ENCODE data around the gene YPEL3. TPM values are rescaled to one million over a fixed set of nuclear protein-coding genes. Genes with fewer than 3 reads are reported as not detected.
A peak's percentile ranks its signal among the peaks of the same experiment; 100 is the strongest.

Gene YPEL3
- total RNA-seq, 2 experiments from 2014 or later = 154 to 166 TPM

- Mint-ChIP-seq H3K4me1 (ENCODE audit: low read depth) (peaks cover 28% of the 10 kb centered on the region), H3K27ac (peak overlapping the region; percentile 81), H3K4me3 (peak overlapping the region; percentile 91), H3K9me3 (no peaks in the 10 kb centered on the region), H3K36me3 (ENCODE audit: low read depth) (peaks cover 29% of the 10 kb centered on the region), H3K27me3 (no peaks in the 10 kb centered on the region)
- Histone ChIP-seq H3K4me1 (ENCODE audit: insufficient read depth, low read length) (peaks cover 33% of the 10 kb centered on the region), H3K36me3 (ENCODE audit: insufficient read depth, low read length) (peaks cover 19% of the 10 kb centered on the region), H3K4me3 (ENCODE audit: low read length) (peak overlapping the region; percentile 92), H3K27me3 (ENCODE audit: control insufficient read depth in 1 of 2, insufficient read depth in 2 of 2, low read length in 2 of 2) (no peaks in the 10 kb centered on the region), H3K9me3 (ENCODE audit: control insufficient read depth in 1 of 2, insufficient read depth in 1 of 2, low read length in 2 of 2) (no peaks in the 10 kb centered on the region), H3K27ac (ENCODE audit: low read depth in 1 of 2, low read length in 2 of 2) (peak overlapping the region; percentile 37 to 59)
- intact Hi-C loops (cut with DNase I, micrococcal nuclease) = loop anchor here in 1 of 2 experiments (1.0 to 2.0 kb wide), 2 partner anchors 58 to 295 kb away; partner anchors contain the start of gene ALDOA
- DNase-seq (peak in 5 of 14 experiments; percentile 4 to 39 (median 26)), ATAC-seq (ENCODE audit: poor library complexity) (peak; percentile 16)
- TF ChIP-seq CTCF (IDR thresholded peaks at IDR 0.05) = no peak
- POLR2A ChIA-PET = interaction anchor here (0.9 to 1.7 kb wide), 5 partner anchors 20 to 63 kb away, joined by 3 to 17 read pairs (median 5); partner anchors contain the start of genes ALDOA, CORO1A and TBX6
- CTCF ChIA-PET = interaction anchor here (1.8 kb wide), 1 partner anchor 20 kb away, joined by 4 read pairs; no protein-coding TSS in a partner anchor
Observed at GRCh38 chr16:30122604-30123160, 26.7 kb upstream of the YPEL3 start.

DNA sequence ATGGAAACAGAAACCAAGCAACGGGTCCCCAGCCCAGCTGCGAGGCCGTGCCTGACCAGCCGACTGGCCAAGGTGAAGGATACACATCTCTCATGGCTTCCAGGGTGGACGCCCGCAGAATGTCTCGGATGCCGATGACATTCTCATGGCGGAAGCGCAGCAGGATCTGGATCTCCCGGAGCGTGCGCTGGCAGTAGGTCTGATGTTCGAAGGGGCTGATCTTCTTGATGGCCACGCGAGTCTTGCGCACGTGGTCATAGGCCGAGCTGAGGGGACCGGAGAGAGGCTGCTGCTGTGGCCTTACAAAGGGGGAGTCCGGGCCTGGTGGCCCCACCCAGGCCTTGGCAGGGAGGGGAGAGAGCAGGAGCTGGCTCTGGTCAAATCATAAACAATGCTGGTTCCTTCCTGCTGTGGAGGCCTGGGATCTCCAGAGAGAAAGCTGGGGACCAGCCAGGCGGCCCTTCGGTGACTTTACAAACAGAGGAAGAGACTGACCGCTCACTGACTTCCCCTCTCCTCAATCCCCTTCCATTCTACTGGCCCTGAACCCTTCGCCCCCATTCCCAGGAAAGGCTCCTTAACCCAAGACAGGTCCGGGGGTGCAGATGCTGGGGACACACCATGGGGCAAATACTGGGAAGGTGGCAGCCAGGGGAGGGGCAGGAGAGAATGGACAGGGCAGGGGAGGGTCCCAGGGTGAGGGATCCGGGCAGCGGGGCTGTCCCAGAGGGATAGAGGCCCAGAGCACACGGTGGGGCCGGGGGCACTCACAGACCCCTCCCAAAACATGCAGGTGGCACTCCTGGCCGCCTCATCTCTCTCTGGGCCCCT is 25.9 kb upstream of the YPEL3 start:
- H3K4me1 ChIP-seq (ENCODE audit: insufficient read depth, low read length) = peaks cover 33% of the 10 kb centered on the region
- no peak for ATAC-seq (ENCODE audit: poor library complexity)
- H3K27me3 Mint-ChIP-seq = no peaks in the 10 kb centered on the region
- peaks cover 26% of the 10 kb centered on the region for H3K36me3 ChIP-seq (ENCODE audit: insufficient read depth, low read length)
- peak overlapping the region; percentile 81 for H3K27ac Mint-ChIP-seq
- intact Hi-C loops (cut with DNase I, micrococcal nuclease) = loop anchor here in 1 of 2 experiments (2.0 kb wide), 2 partner anchors 25 to 57 kb away; partner anchors contain the start of genes ALDOA and YPEL3
- POLR2A ChIA-PET = interaction anchor here (0.6 to 2.5 kb wide), 4 partner anchors 19 to 64 kb away, joined by 3 to 11 read pairs (median 6); partner anchors contain the start of gene CORO1A
- H3K27me3 ChIP-seq (ENCODE audit: control insufficient read depth in 1 of 2, insufficient read depth in 2 of 2, low read length in 2 of 2) = no peaks in the 10 kb centered on the region
- peaks cover 33% of the 10 kb centered on the region for H3K36me3 Mint-ChIP-seq (ENCODE audit: low read depth)
- H3K4me1 Mint-ChIP-seq (ENCODE audit: low read depth) = peaks cover 28% of the 10 kb centered on the region
- peak overlapping the region; percentile 91 for H3K4me3 Mint-ChIP-seq
- H3K9me3 ChIP-seq (ENCODE audit: control insufficient read depth in 1 of 2, insufficient read depth in 1 of 2, low read length in 2 of 2) = no peaks in the 10 kb centered on the region
- peak in 2 of 14 experiments; percentile 16 to 30 for DNase-seq
- peak overlapping the region; percentile 92 for H3K4me3 ChIP-seq (ENCODE audit: low read length)
- TF ChIP-seq CTCF (IDR thresholded peaks at IDR 0.05) = no peak
- H3K9me3 Mint-ChIP-seq = no peaks in the 10 kb centered on the region
- peak overlapping the region; percentile 37 to 59 for H3K27ac ChIP-seq (ENCODE audit: low read depth in 1 of 2, low read length in 2 of 2)
- CTCF ChIA-PET = no interaction called here

- H3K4me3 Mint-ChIP-seq = peak overlapping the region; percentile 72
- Histone ChIP-seq H3K9me3 (ENCODE audit: control insufficient read depth in 1 of 2, insufficient read depth in 1 of 2, low read length in 2 of 2) (no peaks in the 10 kb centered on the region), H3K36me3 (ENCODE audit: insufficient read depth, low read length) (peaks cover 32% of the 10 kb centered on the region), H3K4me3 (ENCODE audit: low read length) (no peak overlapping the region), H3K27me3 (ENCODE audit: control insufficient read depth in 1 of 2, insufficient read depth in 2 of 2, low read length in 2 of 2) (no peaks in the 10 kb centered on the region), H3K4me1 (ENCODE audit: insufficient read depth, low read length) (peaks cover 39% of the 10 kb centered on the region), H3K27ac (ENCODE audit: low read depth in 1 of 2, low read length in 2 of 2) (no peak overlapping the region)
- ATAC-seq (ENCODE audit: poor library complexity) = no peak
- peak overlapping the region; percentile 81 for H3K27ac Mint-ChIP-seq
- TF ChIP-seq CTCF (IDR thresholded peaks at IDR 0.05) = no peak
- H3K27me3 Mint-ChIP-seq = no peaks in the 10 kb centered on the region
- ChIA-PET POLR2A (interaction anchor here (1.2 to 2.5 kb wide), 3 partner anchors 29 to 65 kb away, joined by 4 to 11 read pairs (median 9); partner anchors contain the start of genes CORO1A and TBX6), CTCF (interaction anchor here (1.5 kb wide), 1 partner anchor 28 kb away, joined by 4 read pairs; the partner anchor contains the start of gene TBX6)
- H3K9me3 Mint-ChIP-seq = no peaks in the 10 kb centered on the region
- H3K36me3 Mint-ChIP-seq (ENCODE audit: low read depth) = peaks cover 43% of the 10 kb centered on the region
- DNase-seq = peak in 1 of 14 experiments; percentile 7
- H3K4me1 Mint-ChIP-seq (ENCODE audit: low read depth) = peaks cover 28% of the 10 kb centered on the region
- intact Hi-C loops (cut with DNase I, micrococcal nuclease) = loop anchor here in 1 of 2 experiments (2.0 kb wide), 1 partner anchor 24 kb away; the partner anchor contains the start of gene YPEL3
Observed at GRCh38 chr16:30120340-30121105, 24.5 kb upstream of the YPEL3 start.

Data from CD4-positive, alpha-beta T cell (primary cell).